Lung (tissue), 12 donors: ENCODE results near the gene CAP2. TPM values are rescaled to one million over a fixed set of nuclear protein-coding genes. Genes with fewer than 3 reads are reported as not detected.
A peak's percentile ranks its signal among the peaks of the same experiment; 100 is the strongest.

Experiments
- ATAC-seq: fragments of 200-7000 bp; cut with Tn5 transposase; one replicate; pipeline ENCODE4 v1.9.1; 2020; ENCODE audit warnings: moderate number of reproducible peaks; ENCODE audit not compliant: insufficient read depth, low FRiP score
- DNase-seq, 3 donors: peaks; one replicate each; pipeline ENCODE4 v3.0.0-alpha.2; 2013 to 2017
- H3K27ac ChIP-seq, 2 donors: one replicate each; pipeline ENCODE4 v1.5.1; 2013; ENCODE audit warnings: mild to moderate bottlenecking in 2 of 2, moderate library complexity in 2 of 2, control low read depth in 1 of 2, inconsistent platforms in 1 of 2, low read depth in 1 of 2, low read length in 1 of 2
- H3K27me3 ChIP-seq, 3 donors: one replicate each; pipeline ENCODE4 v1.5.1; 2013; ENCODE audit warnings: low read length in 2 of 3; ENCODE audit not compliant: control insufficient read depth in 3 of 3, insufficient read depth in 3 of 3
- H3K36me3 ChIP-seq, 4 donors: one replicate each; pipeline ENCODE4 v1.5.1; 2013; ENCODE audit warnings: low read length in 4 of 4, mild to moderate bottlenecking in 1 of 4, moderate library complexity in 1 of 4; ENCODE audit not compliant: control insufficient read depth in 4 of 4, insufficient read depth in 4 of 4
- H3K4me1 ChIP-seq, 5 donors: one replicate each; pipeline ENCODE4 v1.5.1; 2013; ENCODE audit warnings: low read length in 5 of 5, mild to moderate bottlenecking in 2 of 5, moderate library complexity in 1 of 5; ENCODE audit not compliant: control insufficient read depth in 5 of 5, insufficient read depth in 5 of 5
- H3K4me3 ChIP-seq: one replicate; pipeline ENCODE4 v1.5.1; 2013; ENCODE audit warnings: mild to moderate bottlenecking, control low read depth, moderate library complexity
- H3K9ac ChIP-seq, 2 donors: one replicate each; pipeline ENCODE4 v1.5.1; 2013; ENCODE audit warnings: low read length in 2 of 2, control low read depth in 1 of 2; ENCODE audit not compliant: insufficient read depth in 1 of 2
- H3K9me3 ChIP-seq, 4 donors: one replicate each; pipeline ENCODE4 v1.5.1; 2013; ENCODE audit warnings: low read length in 3 of 4, mild to moderate bottlenecking in 1 of 4, moderate library complexity in 1 of 4; ENCODE audit not compliant: control insufficient read depth in 4 of 4, insufficient read depth in 3 of 4
- CTCF ChIP-seq: IDR thresholded peaks from 2 replicates; pipeline ENCODE4 v1.5.1; 2012; ENCODE audit warnings: mild to moderate bottlenecking; ENCODE audit errors: control extremely low read depth, extremely low read depth
- WGBS, 2 donors: extraction: QIAGEN DNeasy Blood & Tissue Kit; methylation state at CpG; one replicate each; pipeline ENCODE4 v1.1.7; 2013; 5-methylcytosine and 5-hydroxymethylcytosine counted together
- polyA plus RNA-seq, 2 donors: library from polyadenylated mRNA; stranded (reverse); fragments of 200-250 nt; gene quantifications; one replicate each; pipeline ENCODE4 v1.2.1, GENCODE V29; 2013
- total RNA-seq, 2 donors: library from RNA; depleted of rRNA in 1 of 2; stranded (reverse); fragments of >200 nt in 1 of 2; gene quantifications; one replicate each; pipeline ENCODE4 v1.2.1, GENCODE V29; 2014 to 2021
- donor health status: control.
- donor health status: control.
- donor health status: Bipolar disorder and iron deficiency.
- donor health status: healthy.
- donor health status: DM: yes; HTN: yes; CAD: no.

Gene CAP2
- total and polyA plus RNA-seq, 4 donors: 2.0 to 5.7 (median 3.4) TPM

- peaks cover 0 to 1% (median 0%) of the 10 kb centered on the region in 4 donors for H3K36me3 ChIP-seq
- no peaks in the 10 kb centered on the region for H3K9me3 ChIP-seq
- H3K9ac ChIP-seq: peak overlapping the region in 1 of 2 donors; percentile 34
- DNase-seq (peak in 2 of 3 donors; percentile 73 to 74), ATAC-seq (no peak)
- H3K4me1 ChIP-seq: peaks cover 0 to 37% (median 6%) of the 10 kb centered on the region in 5 donors
- H3K4me3 ChIP-seq: no peak overlapping the region
- 70 to 71% methylated on average over 10 of the region's 10 CpGs for WGBS, 2 donors
- no peak overlapping the region for H3K27ac ChIP-seq
- TF ChIP-seq CTCF: no peak
- no peaks in the 10 kb centered on the region for H3K27me3 ChIP-seq
Observed at GRCh38 chr6:17469006-17469832, 75.8 kb downstream of the CAP2 start.

- no peak for TF ChIP-seq CTCF
- H3K4me1 ChIP-seq: peaks cover 0 to 41% (median 6%) of the 10 kb centered on the region in 5 donors
- WGBS, 2 donors: 84 to 87% methylated on average over 2 of the region's 2 CpGs
- no peak overlapping the region for H3K4me3 ChIP-seq
- H3K36me3 ChIP-seq: peaks cover 0 to 1% (median 0%) of the 10 kb centered on the region in 4 donors
- no peaks in the 10 kb centered on the region for H3K27me3 ChIP-seq
- DNase-seq (peak in 1 of 3 donors; percentile 65), ATAC-seq (peak; percentile 54)
- H3K9ac ChIP-seq: no peak overlapping the region
- H3K27ac ChIP-seq: no peak overlapping the region
- no peaks in the 10 kb centered on the region for H3K9me3 ChIP-seq
Observed at GRCh38 chr6:17470202-17470937, 77.0 kb downstream of the CAP2 start.

- peaks cover 0 to 1% (median 0%) of the 10 kb centered on the region in 4 donors for H3K36me3 ChIP-seq
- no peaks in the 10 kb centered on the region for H3K9me3 ChIP-seq
- no peak overlapping the region for H3K4me3 ChIP-seq
- DNase-seq: peak; percentile 52 to 98 (median 95)
- no peak overlapping the region for H3K9ac ChIP-seq
- no peak for TF ChIP-seq CTCF
- peaks cover 0 to 43% (median 10%) of the 10 kb centered on the region in 5 donors for H3K4me1 ChIP-seq
- no peak for ATAC-seq
- H3K27ac ChIP-seq: no peak overlapping the region
- 55 to 58% methylated on average over 3 of the region's 3 CpGs for WGBS, 2 donors
- H3K27me3 ChIP-seq: no peaks in the 10 kb centered on the region
Observed at GRCh38 chr6:17470938-17471327, 77.5 kb downstream of the CAP2 start.
